SJCRH30 (cell line): Measurements from ENCODE around the gene SIRT1. TPM values are rescaled to one million over a fixed set of nuclear protein-coding genes. Genes with fewer than 3 reads are reported as not detected.

ENCODE experiments used
- DNase-seq, 2 experiments: peaks; one replicate each; pipeline ENCODE4 v3.0.0-alpha.2; 2015 to 2020
- H3K27ac ChIP-seq: fragments of 250-450 bp; sonication (Bioruptor Pico); 2 replicates; pipeline ENCODE4 v1.5.1; 2020; ENCODE audit warnings: mild to moderate bottlenecking, moderate library complexity
- H3K27me3 ChIP-seq: fragments of 250-450 bp; sonication (Bioruptor Pico); 2 replicates; pipeline ENCODE4 v1.5.1; 2020; ENCODE audit warnings: mild to moderate bottlenecking, moderate library complexity
- H3K36me3 ChIP-seq: fragments of 250-450 bp; sonication (Bioruptor Pico); 2 replicates; pipeline ENCODE4 v1.5.1; 2020; ENCODE audit warnings: mild to moderate bottlenecking, moderate library complexity
- H3K4me1 ChIP-seq: fragments of 250-450 bp; sonication (Bioruptor Pico); 2 replicates; pipeline ENCODE4 v1.5.1; 2020; ENCODE audit warnings: mild to moderate bottlenecking, moderate library complexity
- H3K4me3 ChIP-seq: fragments of 250-450 bp; sonication (Bioruptor Pico); 2 replicates; pipeline ENCODE4 v1.5.1; 2020; ENCODE audit warnings: mild to moderate bottlenecking, moderate library complexity
- H3K9me3 ChIP-seq: fragments of 250-450 bp; sonication (Bioruptor Pico); replicated peaks from 2 replicates; pipeline ENCODE4 v1.5.1; 2020; ENCODE audit warnings: mild to moderate bottlenecking, moderate library complexity
- total RNA-seq: library from RNA; depleted of rRNA; stranded (reverse); fragments of >200 nt; shearing (Covaris generic); gene quantifications from 2 replicates; pipeline ENCODE4 v1.2.3, GENCODE V29; 2014

Gene SIRT1
- total RNA-seq, 1 experiment from 2014 or later: 18.2 TPM

DNA sequence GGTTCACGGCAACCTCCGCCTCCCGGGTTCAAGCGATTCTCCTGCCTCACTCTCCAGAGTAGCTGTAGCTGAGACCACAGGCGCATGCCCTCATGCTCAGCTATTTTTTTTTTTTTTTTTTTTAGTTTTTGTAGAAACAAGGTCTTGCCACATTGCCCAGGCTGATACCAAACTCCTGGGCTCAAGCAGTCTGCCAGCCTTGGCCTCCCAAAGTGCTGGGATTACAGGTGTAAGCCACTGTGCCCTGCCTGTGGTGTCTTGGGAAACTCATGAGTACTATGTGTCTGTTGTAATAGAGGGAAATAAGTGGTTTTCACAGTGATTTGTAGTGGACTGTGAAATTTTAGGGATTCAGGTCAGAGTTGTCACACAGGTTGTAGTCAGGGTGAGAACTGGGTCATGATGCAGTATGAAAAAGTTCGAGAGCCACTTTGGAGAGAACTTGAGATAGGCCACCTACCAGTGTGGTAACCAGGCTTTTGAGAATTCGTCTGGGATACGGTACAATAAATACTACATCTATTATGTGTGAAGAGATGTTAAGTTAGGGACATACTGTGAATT, 30.4 kb downstream of the SIRT1 start:
- H3K4me1 ChIP-seq: no peaks in the 10 kb centered on the region
- peaks cover 26% of the 10 kb centered on the region for H3K36me3 ChIP-seq
- H3K27me3 ChIP-seq: no peaks in the 10 kb centered on the region
- no peak overlapping the region for H3K27ac ChIP-seq
- DNase-seq: no peak
- H3K9me3 ChIP-seq: no peaks in the 10 kb centered on the region
- no peak overlapping the region for H3K4me3 ChIP-seq

- H3K36me3 ChIP-seq: peaks cover 26% of the 10 kb centered on the region
- no peaks in the 10 kb centered on the region for H3K27me3 ChIP-seq
- H3K4me3 ChIP-seq: no peak overlapping the region
- no peak overlapping the region for H3K27ac ChIP-seq
- no peaks in the 10 kb centered on the region for H3K9me3 ChIP-seq
- DNase-seq: no peak
- no peaks in the 10 kb centered on the region for H3K4me1 ChIP-seq
These were observed 32.7 kb downstream of the SIRT1 start for GRCh38 chr10:67917169-67917568.

GRCh38 chr10:67917679-67918078, 33.2 kb downstream of the SIRT1 start:
- H3K4me3 ChIP-seq: no peak overlapping the region
- peaks cover 22% of the 10 kb centered on the region for H3K36me3 ChIP-seq
- no peak overlapping the region for H3K27ac ChIP-seq
- DNase-seq: no peak
- no peaks in the 10 kb centered on the region for H3K27me3 ChIP-seq
- no peaks in the 10 kb centered on the region for H3K9me3 ChIP-seq
- H3K4me1 ChIP-seq: no peaks in the 10 kb centered on the region

DNA sequence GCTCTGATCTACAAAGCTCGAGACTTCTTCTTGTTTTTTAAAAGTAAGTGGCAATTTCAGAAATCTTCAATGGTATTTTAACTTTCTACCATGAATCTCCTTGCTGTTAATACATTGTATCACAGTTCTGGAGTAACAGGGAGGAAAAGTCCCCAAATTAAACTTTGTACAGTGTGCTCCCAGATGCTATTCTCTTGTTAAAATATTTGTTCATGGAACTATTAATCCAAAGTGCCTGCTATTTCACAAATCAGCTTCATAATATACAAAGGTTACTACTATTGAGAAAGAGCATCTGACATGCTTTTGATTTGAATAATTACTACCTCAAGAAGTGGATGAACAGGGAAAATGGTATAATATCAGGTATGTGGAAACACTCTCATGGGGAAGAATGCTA, 36.6 kb downstream of the SIRT1 start:
- no peak for DNase-seq
- H3K4me1 ChIP-seq: no peaks in the 10 kb centered on the region
- no peaks in the 10 kb centered on the region for H3K9me3 ChIP-seq
- H3K4me3 ChIP-seq: no peak overlapping the region
- H3K27ac ChIP-seq: no peak overlapping the region
- H3K36me3 ChIP-seq: peaks cover 20% of the 10 kb centered on the region
- no peaks in the 10 kb centered on the region for H3K27me3 ChIP-seq

DNA sequence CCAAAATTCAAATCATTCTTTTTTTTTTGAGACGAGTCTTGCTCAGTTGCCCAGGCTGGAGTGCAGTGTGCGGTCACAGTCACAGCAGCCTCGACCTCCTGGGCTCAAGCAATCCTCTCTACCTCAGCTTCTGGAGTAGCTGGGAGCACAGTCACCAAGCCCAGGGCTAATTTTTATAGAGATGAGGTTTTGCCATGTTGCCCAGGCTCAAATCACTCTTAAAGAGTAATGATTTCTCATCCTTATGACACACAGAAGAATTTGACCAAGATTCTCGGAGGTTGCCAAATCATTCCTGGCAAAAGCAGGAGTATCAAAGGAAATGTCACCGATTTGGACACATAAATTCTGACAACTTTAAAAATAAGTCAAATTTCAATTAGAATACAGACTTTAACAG, 39.1 kb downstream of the SIRT1 start:
- Histone ChIP-seq H3K27ac (no peak overlapping the region), H3K4me1 (no peaks in the 10 kb centered on the region), H3K4me3 (no peak overlapping the region), H3K9me3 (no peaks in the 10 kb centered on the region), H3K27me3 (no peaks in the 10 kb centered on the region), H3K36me3 (peaks cover 7% of the 10 kb centered on the region)
- DNase-seq: no peak

DNA sequence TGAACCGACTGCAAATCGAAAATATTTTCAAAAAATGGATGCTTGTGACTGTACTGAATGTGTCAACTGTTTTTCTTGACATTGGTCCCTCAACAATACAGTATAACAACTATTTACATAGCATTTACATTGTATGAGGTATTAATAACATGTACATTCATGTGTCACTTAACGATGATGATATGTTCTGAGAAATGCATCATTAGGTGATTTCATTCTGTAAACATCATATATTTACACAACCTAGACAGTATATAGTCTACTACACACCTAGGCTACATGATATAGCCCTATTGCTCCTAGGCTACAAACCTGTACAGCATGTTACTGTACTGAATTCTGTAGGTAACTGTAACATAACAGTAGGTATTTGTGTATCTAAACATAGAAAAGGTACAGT, 39.7 kb downstream of the SIRT1 start:
- H3K4me1 ChIP-seq: no peaks in the 10 kb centered on the region
- no peaks in the 10 kb centered on the region for H3K9me3 ChIP-seq
- H3K27me3 ChIP-seq: no peaks in the 10 kb centered on the region
- no peak overlapping the region for H3K27ac ChIP-seq
- no peak for DNase-seq
- H3K4me3 ChIP-seq: no peak overlapping the region
- H3K36me3 ChIP-seq: peaks cover 7% of the 10 kb centered on the region; the same call in 1 of the 2 replicates

DNA sequence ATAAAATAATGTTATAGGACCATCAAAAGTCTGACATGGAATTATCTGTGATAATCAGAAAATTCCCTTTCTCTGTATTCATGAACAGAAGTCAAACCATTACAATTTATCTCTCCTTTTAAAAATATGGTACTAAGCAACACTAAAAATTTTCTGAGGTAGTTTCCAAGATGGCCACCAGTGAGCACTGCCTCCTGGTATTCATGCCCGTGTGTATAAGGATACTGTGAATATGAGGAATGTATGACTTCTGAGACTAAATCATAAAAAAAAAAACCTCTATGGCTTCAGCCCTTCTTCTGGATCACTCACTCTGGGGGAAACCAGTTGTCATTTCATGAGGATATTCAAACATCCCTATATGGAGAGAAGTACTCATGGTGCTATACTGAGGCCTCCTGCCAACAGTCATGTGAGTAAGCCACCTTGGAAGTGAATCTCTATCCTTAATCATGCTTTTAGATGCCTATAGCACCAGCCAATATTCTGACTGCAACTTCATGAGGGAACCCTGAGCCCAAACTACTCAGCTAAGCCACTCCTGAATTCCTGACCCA, 41.1 kb downstream of the SIRT1 start:
- no peak overlapping the region for H3K4me3 ChIP-seq
- DNase-seq: no peak
- no peak overlapping the region for H3K27ac ChIP-seq
- H3K36me3 ChIP-seq: peaks cover 7% of the 10 kb centered on the region; the same call in 1 of the 2 replicates
- H3K9me3 ChIP-seq: no peaks in the 10 kb centered on the region
- H3K27me3 ChIP-seq: no peaks in the 10 kb centered on the region
- H3K4me1 ChIP-seq: no peaks in the 10 kb centered on the region

DNA sequence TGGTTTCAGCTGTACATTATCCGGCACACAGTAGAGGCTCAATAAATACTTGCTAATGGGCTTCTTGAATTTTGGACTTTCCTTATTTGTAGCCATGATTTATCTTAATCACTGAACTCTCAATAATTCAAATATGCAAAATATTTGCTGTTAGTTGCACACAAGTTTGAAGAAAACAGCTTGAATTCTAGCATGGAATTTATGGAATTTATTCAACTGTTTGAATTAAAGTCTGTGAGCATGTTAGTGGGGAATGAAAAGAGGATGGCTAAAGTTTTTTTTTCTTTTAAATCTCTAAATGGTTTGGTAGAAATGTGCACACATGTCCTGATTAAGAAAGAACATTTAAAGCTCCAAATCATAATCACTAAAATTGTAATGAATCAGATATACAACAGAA, 42.5 kb downstream of the SIRT1 start:
- Histone ChIP-seq H3K9me3 (no peaks in the 10 kb centered on the region), H3K27me3 (no peaks in the 10 kb centered on the region), H3K4me1 (no peaks in the 10 kb centered on the region), H3K36me3 (peaks cover 7% of the 10 kb centered on the region; the same call in 1 of the 2 replicates), H3K27ac (no peak overlapping the region), H3K4me3 (no peak overlapping the region)
- no peak for DNase-seq

DNA sequence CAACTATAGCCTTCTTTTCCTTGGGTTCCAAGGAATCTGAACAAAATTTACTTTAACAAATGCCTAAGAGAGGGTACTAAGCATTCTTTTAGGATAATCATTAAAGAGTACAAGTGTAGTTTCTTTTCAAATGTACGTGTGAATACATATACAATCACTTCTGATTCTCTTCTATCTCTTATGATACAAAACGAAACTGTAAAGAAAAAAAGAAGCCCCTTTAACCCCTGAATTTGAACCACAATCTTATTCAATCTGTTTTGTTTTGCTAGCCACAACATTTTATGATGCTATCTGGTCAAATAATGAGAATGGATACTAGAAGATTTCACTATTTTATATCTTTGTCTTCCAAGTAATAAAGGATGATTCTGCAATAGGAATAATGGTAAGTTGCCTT, 48.7 kb downstream of the SIRT1 start:
- Histone ChIP-seq H3K36me3 (no peaks in the 10 kb centered on the region), H3K9me3 (no peaks in the 10 kb centered on the region), H3K27me3 (no peaks in the 10 kb centered on the region), H3K4me1 (no peaks in the 10 kb centered on the region), H3K4me3 (no peak overlapping the region), H3K27ac (no peak overlapping the region)
- no peak for DNase-seq

- Histone ChIP-seq H3K36me3 (no peaks in the 10 kb centered on the region), H3K4me1 (no peaks in the 10 kb centered on the region), H3K27me3 (no peaks in the 10 kb centered on the region), H3K4me3 (no peak overlapping the region), H3K9me3 (no peaks in the 10 kb centered on the region), H3K27ac (no peak overlapping the region)
- DNase-seq: no peak
These were observed 49.9 kb downstream of the SIRT1 start for GRCh38 chr10:67934336-67934735.

GRCh38 chr10:67935223-67935622, 50.8 kb downstream of the SIRT1 start:
- H3K27me3 ChIP-seq: no peaks in the 10 kb centered on the region
- no peak overlapping the region for H3K27ac ChIP-seq
- H3K9me3 ChIP-seq: no peaks in the 10 kb centered on the region
- DNase-seq: no peak
- no peaks in the 10 kb centered on the region for H3K4me1 ChIP-seq
- H3K36me3 ChIP-seq: no peaks in the 10 kb centered on the region
- H3K4me3 ChIP-seq: no peak overlapping the region

GRCh38 chr10:67936416-67936815, 52.0 kb downstream of the SIRT1 start:
- Histone ChIP-seq H3K27ac (no peak overlapping the region), H3K4me3 (no peak overlapping the region), H3K9me3 (no peaks in the 10 kb centered on the region), H3K27me3 (no peaks in the 10 kb centered on the region), H3K36me3 (no peaks in the 10 kb centered on the region), H3K4me1 (no peaks in the 10 kb centered on the region)
- no peak for DNase-seq

DNA sequence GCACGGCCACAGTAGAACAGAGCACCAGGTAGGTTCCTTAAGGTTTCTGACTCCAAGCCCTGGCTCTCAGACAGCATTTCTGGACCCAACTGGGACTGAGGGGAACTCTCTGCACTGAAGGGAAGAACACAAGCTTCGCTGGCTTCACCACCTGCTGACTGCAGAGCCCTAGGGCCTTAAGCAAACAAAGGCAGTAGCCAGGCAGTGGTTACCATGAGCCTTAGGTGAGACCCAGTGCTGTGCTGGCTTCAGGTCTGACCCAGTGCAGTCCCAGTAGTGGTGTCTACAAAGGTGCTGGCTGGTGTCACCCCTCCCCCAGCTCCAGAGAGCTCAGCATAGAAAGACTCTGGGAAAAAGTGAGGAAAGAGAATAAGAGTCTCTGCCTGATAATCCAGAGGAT, 59.5 kb downstream of the SIRT1 start:
- H3K36me3 ChIP-seq: peaks cover 2% of the 10 kb centered on the region

GRCh38 chr10:67955614-67956013, 71.2 kb downstream of the SIRT1 start:
- H3K4me3 ChIP-seq: no peak overlapping the region
- no peak overlapping the region for H3K27ac ChIP-seq
- H3K36me3 ChIP-seq: no peaks in the 10 kb centered on the region
- no peaks in the 10 kb centered on the region for H3K9me3 ChIP-seq
- H3K4me1 ChIP-seq: no peaks in the 10 kb centered on the region
- DNase-seq: no peak
- no peaks in the 10 kb centered on the region for H3K27me3 ChIP-seq

More for the DNA sequence above, 59.5 kb downstream of the SIRT1 start:
- Histone ChIP-seq H3K27ac (no peak overlapping the region), H3K4me3 (no peak overlapping the region), H3K9me3 (no peaks in the 10 kb centered on the region), H3K4me1 (no peaks in the 10 kb centered on the region), H3K27me3 (no peaks in the 10 kb centered on the region)
- DNase-seq: no peak

DNA sequence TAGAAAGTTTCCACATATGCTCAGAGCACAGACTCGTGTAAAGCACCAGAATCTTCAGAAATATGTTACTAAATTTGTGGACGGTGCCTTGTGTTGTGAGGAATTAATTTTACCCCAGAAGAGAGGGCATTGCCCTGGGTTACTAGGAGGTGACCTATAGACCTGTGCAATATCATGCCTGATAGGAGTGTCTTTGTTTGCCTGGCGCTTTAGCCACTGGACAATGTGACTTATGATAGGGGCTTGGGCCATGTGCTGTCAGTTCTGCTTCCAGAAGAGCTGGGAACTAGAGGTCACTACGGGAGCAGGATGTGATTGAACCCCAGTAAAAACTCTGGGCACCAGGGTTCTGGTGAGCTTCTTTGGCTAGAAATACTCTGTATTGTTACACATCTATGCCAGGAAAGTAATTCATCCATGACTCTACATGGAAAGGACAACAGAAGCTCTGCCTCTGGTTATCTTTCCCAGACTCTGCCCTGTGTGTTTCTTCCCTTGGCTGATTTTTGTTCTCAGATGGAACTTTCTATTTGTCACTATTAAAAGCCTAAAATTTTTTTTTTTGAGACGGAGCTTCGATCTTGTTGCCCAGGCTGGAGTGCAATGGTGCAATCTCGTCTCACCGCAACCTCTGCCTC, 75.5 kb downstream of the SIRT1 start:
- no peaks in the 10 kb centered on the region for H3K27me3 ChIP-seq
- no peak for DNase-seq
- no peaks in the 10 kb centered on the region for H3K4me1 ChIP-seq
- no peaks in the 10 kb centered on the region for H3K36me3 ChIP-seq
- no peak overlapping the region for H3K27ac ChIP-seq
- H3K4me3 ChIP-seq: no peak overlapping the region
- H3K9me3 ChIP-seq: no peaks in the 10 kb centered on the region

DNA sequence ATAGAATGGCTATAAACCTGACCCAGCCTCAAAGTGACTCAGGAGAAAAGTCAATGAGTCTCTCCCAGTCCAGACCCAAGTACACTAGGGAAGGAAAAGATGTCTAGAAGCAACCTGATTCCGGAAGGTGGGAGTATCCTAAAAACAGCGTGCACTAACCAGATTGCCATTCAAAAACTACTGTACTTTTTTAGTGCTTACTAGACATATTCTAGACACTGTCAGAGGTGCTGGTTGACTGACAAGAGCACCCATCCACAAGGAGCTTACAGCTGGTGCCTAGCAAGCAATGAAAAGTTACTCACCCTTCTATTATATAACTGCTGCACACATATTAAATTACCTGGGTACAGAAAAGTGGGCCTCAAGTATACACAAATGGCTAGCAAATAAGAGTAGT, 81.0 kb downstream of the SIRT1 start:
- H3K9me3 ChIP-seq: no peaks in the 10 kb centered on the region
- DNase-seq: no peak
- H3K27ac ChIP-seq: no peak overlapping the region
- H3K4me1 ChIP-seq: no peaks in the 10 kb centered on the region
- H3K36me3 ChIP-seq: peaks cover 3% of the 10 kb centered on the region; the same call in 1 of the 2 replicates
- no peak overlapping the region for H3K4me3 ChIP-seq
- H3K27me3 ChIP-seq: no peaks in the 10 kb centered on the region
